Smooth muscle cell (in vitro differentiated cells): ENCODE results near the gene RNF214. TPM values are rescaled to one million over a fixed set of nuclear protein-coding genes. Genes with fewer than 3 reads are reported as not detected.

Experiments
- DNase-seq: peaks from one replicate; lab custom pipeline; 2025; ENCODE audit not compliant: unreplicated experiment; lab: John Stamatoyannopoulos, UW
- H2AFZ ChIP-seq: fragments of 200-600 bp; sonication (generic); 2 replicates; pipeline ENCODE4 v1.6.0; 2016; ENCODE audit warnings: antibody characterized with exemption, low read depth, mild to moderate bottlenecking
- H3F3A ChIP-seq: fragments of 200-600 bp; sonication (generic); 2 replicates; pipeline ENCODE4 v1.6.0; 2017; ENCODE audit warnings: antibody characterized with exemption, low read depth
- H3K27ac ChIP-seq: fragments of 200-600 bp; sonication (generic); 2 replicates; pipeline ENCODE4 v1.5.1; 2016; ENCODE audit warnings: low read depth, mild to moderate bottlenecking
- H3K27me3 ChIP-seq: fragments of 200-600 bp; sonication (generic); 2 replicates; pipeline ENCODE4 v1.6.1; 2016; ENCODE audit warnings: low read depth, mild to moderate bottlenecking
- H3K36me3 ChIP-seq: fragments of 200-600 bp; sonication (generic); 2 replicates; pipeline ENCODE4 v1.5.1; 2016; ENCODE audit warnings: low read depth
- H3K4me1 ChIP-seq: fragments of 200-600 bp; sonication (generic); 2 replicates; pipeline ENCODE4 v1.5.1; 2016; ENCODE audit warnings: low read depth
- H3K4me2 ChIP-seq: fragments of 200-600 bp; sonication (generic); 2 replicates; pipeline ENCODE4 v1.6.0; 2016; ENCODE audit warnings: mild to moderate bottlenecking
- H3K4me3 ChIP-seq: fragments of 200-600 bp; sonication (generic); 2 replicates; pipeline ENCODE4 v1.5.1; 2016; ENCODE audit warnings: mild to moderate bottlenecking
- H3K79me2 ChIP-seq: fragments of 200-600 bp; sonication (generic); 2 replicates; pipeline ENCODE4 v1.6.0; 2016; ENCODE audit warnings: low read depth, mild to moderate bottlenecking
- H3K9ac ChIP-seq: fragments of 200-600 bp; sonication (generic); 2 replicates; pipeline ENCODE4 v1.6.0; 2016; ENCODE audit warnings: low read depth
- H3K9me3 ChIP-seq: fragments of 200-600 bp; sonication (generic); replicated peaks from 2 replicates; pipeline ENCODE4 v1.5.1; 2016; ENCODE audit warnings: low read depth
- H4K20me1 ChIP-seq: fragments of 200-600 bp; sonication (generic); 2 replicates; pipeline ENCODE4 v1.6.0; 2016; ENCODE audit warnings: low read depth
- WGBS: methylation state at CpG from one replicate; pipeline ENCODE4 v1.1.7; 2016; ENCODE audit warnings: low lambda C conversion rate; 5-methylcytosine and 5-hydroxymethylcytosine counted together
- polyA plus RNA-seq: library from polyadenylated mRNA; unstranded; fragments of >200 nt; fragmentation: Nextera tagmentation; extraction: Ambion mirVana; gene quantifications from 2 replicates; pipeline ENCODE4 v1.2.1, GENCODE V29; 2016
- total RNA-seq: library from RNA; depleted of rRNA; stranded (reverse); fragments of >200 nt; gene quantifications from 2 replicates; pipeline ENCODE4 v1.2.3, GENCODE V29; 2014
- TF ChIP-seq, protein P1 (sequence below): fragments of 200-600 bp; sonication (generic); IDR thresholded peaks from 2 replicates; pipeline ENCODE4 v1.5.1; 2017; ENCODE audit warnings: borderline replicate concordance, mild to moderate bottlenecking, antibody characterized with exemption; ENCODE audit not compliant: insufficient read depth, poor library complexity, severe bottlenecking

Gene RNF214
- total and polyA plus RNA-seq, 2 experiments from 2014 or later: 10.9 to 15.8 TPM

- no peaks in the 10 kb centered on the region for H3K27me3 ChIP-seq
- peak overlapping the region; percentile 79 for H3K27ac ChIP-seq
- H3K9me3 ChIP-seq: no peaks in the 10 kb centered on the region
- TF ChIP-seq, protein P1, sequence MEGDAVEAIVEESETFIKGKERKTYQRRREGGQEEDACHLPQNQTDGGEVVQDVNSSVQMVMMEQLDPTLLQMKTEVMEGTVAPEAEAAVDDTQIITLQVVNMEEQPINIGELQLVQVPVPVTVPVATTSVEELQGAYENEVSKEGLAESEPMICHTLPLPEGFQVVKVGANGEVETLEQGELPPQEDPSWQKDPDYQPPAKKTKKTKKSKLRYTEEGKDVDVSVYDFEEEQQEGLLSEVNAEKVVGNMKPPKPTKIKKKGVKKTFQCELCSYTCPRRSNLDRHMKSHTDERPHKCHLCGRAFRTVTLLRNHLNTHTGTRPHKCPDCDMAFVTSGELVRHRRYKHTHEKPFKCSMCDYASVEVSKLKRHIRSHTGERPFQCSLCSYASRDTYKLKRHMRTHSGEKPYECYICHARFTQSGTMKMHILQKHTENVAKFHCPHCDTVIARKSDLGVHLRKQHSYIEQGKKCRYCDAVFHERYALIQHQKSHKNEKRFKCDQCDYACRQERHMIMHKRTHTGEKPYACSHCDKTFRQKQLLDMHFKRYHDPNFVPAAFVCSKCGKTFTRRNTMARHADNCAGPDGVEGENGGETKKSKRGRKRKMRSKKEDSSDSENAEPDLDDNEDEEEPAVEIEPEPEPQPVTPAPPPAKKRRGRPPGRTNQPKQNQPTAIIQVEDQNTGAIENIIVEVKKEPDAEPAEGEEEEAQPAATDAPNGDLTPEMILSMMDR: no peak
- 75% methylated on average over 7 of the region's 7 CpGs for WGBS
- peaks cover 50% of the 10 kb centered on the region for H3K79me2 ChIP-seq
- H3K9ac ChIP-seq: peak overlapping the region; percentile 46
- DNase-seq: no peak
- no peak overlapping the region for H2AFZ ChIP-seq
- H4K20me1 ChIP-seq: peaks cover 59% of the 10 kb centered on the region
- H3K4me3 ChIP-seq: peak overlapping the region; percentile 49
- peaks cover 51% of the 10 kb centered on the region for H3F3A ChIP-seq
- peaks cover 29% of the 10 kb centered on the region for H3K4me1 ChIP-seq
- H3K4me2 ChIP-seq: peak overlapping the region; percentile 85
- H3K36me3 ChIP-seq: no peaks in the 10 kb centered on the region
These were observed 29.9 kb upstream of the RNF214 start for GRCh38 chr11:117202386-117203068.

DNA sequence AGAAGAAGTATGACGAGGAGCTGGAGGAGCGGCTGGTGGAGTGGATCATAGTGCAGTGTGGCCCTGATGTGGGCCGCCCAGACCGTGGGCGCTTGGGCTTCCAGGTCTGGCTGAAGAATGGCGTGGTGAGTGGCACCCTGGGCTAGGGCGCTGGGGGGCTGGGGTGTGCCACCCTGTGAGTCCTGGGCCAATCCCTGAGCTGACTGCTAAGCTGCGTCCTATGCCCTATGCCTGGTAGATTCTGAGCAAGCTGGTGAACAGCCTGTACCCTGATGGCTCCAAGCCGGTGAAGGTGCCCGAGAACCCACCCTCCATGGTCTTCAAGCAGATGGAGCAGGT, 29.4 kb upstream of the RNF214 start:
- Histone ChIP-seq H3K27ac (peak overlapping the region; percentile 79), H3K36me3 (no peaks in the 10 kb centered on the region), H3K9ac (no peak overlapping the region), H4K20me1 (peaks cover 59% of the 10 kb centered on the region), H2AFZ (no peak overlapping the region), H3F3A (peaks cover 46% of the 10 kb centered on the region), H3K9me3 (no peaks in the 10 kb centered on the region), H3K4me2 (peak overlapping the region; percentile 85), H3K4me3 (no peak overlapping the region), H3K4me1 (peaks cover 26% of the 10 kb centered on the region), H3K79me2 (peaks cover 50% of the 10 kb centered on the region), H3K27me3 (no peaks in the 10 kb centered on the region)
- no peak for DNase-seq
- TF ChIP-seq, protein P1: no peak
- WGBS: 93% methylated on average over 10 of the region's 10 CpGs

DNA sequence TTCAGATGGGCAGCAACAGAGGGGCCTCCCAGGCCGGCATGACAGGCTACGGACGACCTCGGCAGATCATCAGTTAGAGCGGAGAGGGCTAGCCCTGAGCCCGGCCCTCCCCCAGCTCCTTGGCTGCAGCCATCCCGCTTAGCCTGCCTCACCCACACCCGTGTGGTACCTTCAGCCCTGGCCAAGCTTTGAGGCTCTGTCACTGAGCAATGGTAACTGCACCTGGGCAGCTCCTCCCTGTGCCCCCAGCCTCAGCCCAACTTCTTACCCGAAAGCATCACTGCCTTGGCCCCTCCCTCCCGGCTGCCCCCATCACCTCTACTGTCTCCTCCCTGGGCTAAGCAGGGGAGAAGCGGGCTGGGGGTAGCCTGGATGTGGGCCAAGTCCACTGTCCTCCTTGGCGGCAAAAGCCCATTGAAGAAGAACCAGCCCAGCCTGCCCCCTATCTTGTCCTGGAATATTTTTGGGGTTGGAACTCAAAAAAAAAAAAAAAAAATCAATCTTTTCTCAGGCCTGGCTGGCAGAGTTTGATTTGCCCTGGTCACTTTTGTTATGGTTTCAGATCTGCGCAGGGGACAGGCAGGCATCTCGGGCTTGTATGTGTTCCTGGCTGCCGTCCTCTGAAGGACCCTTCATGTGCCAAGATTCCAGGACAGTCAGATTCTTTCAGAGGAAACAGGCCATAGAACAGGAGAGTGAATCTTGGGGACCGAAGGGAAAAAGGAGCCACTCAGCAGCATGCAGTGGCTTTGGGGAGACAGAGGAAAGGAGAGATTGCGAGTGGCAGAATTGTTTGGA, 28.0 kb upstream of the RNF214 start:
- no peak overlapping the region for H3K4me3 ChIP-seq
- H3K4me2 ChIP-seq: no peak overlapping the region
- no peak overlapping the region for H3K9ac ChIP-seq
- H3F3A ChIP-seq: peaks cover 46% of the 10 kb centered on the region
- H2AFZ ChIP-seq: no peak overlapping the region
- peaks cover 42% of the 10 kb centered on the region for H3K79me2 ChIP-seq
- H4K20me1 ChIP-seq: peaks cover 59% of the 10 kb centered on the region
- H3K9me3 ChIP-seq: no peaks in the 10 kb centered on the region
- TF ChIP-seq, protein P1: no peak
- no peak for DNase-seq
- peaks cover 18% of the 10 kb centered on the region for H3K4me1 ChIP-seq
- no peaks in the 10 kb centered on the region for H3K27me3 ChIP-seq
- peak overlapping the region; percentile 79 for H3K27ac ChIP-seq
- 91% methylated on average over 17 of the region's 17 CpGs for WGBS
- no peaks in the 10 kb centered on the region for H3K36me3 ChIP-seq
